Measurements from ENCODE around the gene GSTK1.

Gene GSTK1

GRCh38 chr7:143256932-143257331 is 6.3 kb upstream of the GSTK1 start:
- H3K9me3 ChIP-seq (ENCODE audit: control insufficient read depth, insufficient read depth, low read length) = 0 out of 2 replicates have a peak, but pooled peaks cover 3% of the 10 kb centered on the region
- no peaks in the 10 kb centered on the region for H3K36me3 ChIP-seq (ENCODE audit: control insufficient read depth, low read length)
- TF ChIP-seq EZH2phosphoT487 (IDR thresholded peaks at IDR 0.05; ENCODE audit: borderline replicate concordance, low read length) (no peak), CTCF (IDR thresholded peaks at IDR 0.05; ENCODE audit: low read depth, low read length, poor library complexity, severe bottlenecking) (no peak)
- H4K20me1 ChIP-seq (ENCODE audit: control insufficient read depth, insufficient read depth, low read depth, low read length) = no peaks in the 10 kb centered on the region
- no peak overlapping the region for H3K4me3 ChIP-seq (ENCODE audit: low read length)
- H3K27me3 ChIP-seq (ENCODE audit: control insufficient read depth, low read length) = no peaks in the 10 kb centered on the region
- peaks cover 12% of the 10 kb centered on the region for H3F3A ChIP-seq (ENCODE audit: control insufficient read depth, insufficient read depth)
- no peak overlapping the region for H3K27ac ChIP-seq (ENCODE audit: low read depth, low read length)
- H3K4me1 ChIP-seq (ENCODE audit: control insufficient read depth, low read length) = peaks cover 56% of the 10 kb centered on the region
- no peaks in the 10 kb centered on the region for H3K79me2 ChIP-seq (ENCODE audit: control insufficient read depth, low read length)
- peak overlapping the region; percentile 23 for H3K4me2 ChIP-seq (ENCODE audit: low read length)
- H3K9me2 ChIP-seq (replicated peaks; ENCODE audit: control insufficient read depth, low read length) = no peaks in the 10 kb centered on the region

- no peaks in the 10 kb centered on the region for H3K9me2 ChIP-seq (replicated peaks; ENCODE audit: control insufficient read depth, low read length)
- no peaks in the 10 kb centered on the region for H3K36me3 ChIP-seq (ENCODE audit: control insufficient read depth, low read length)
- H3K4me2 ChIP-seq (ENCODE audit: low read length) = no peak overlapping the region; the same call in 1 of the 2 replicates
- H3K79me2 ChIP-seq (ENCODE audit: control insufficient read depth, low read length) = no peaks in the 10 kb centered on the region
- H3K27ac ChIP-seq (ENCODE audit: low read depth, low read length) = no peak overlapping the region
- no peaks in the 10 kb centered on the region for H4K20me1 ChIP-seq (ENCODE audit: control insufficient read depth, insufficient read depth, low read depth, low read length)
- no peak for TF ChIP-seq EZH2phosphoT487 (IDR thresholded peaks at IDR 0.05; ENCODE audit: borderline replicate concordance, low read length)
- no peak for TF ChIP-seq CTCF (IDR thresholded peaks at IDR 0.05; ENCODE audit: low read depth, low read length, poor library complexity, severe bottlenecking)
- no peak overlapping the region for H3K4me3 ChIP-seq (ENCODE audit: low read length)
- H3K4me1 ChIP-seq (ENCODE audit: control insufficient read depth, low read length) = peaks cover 51% of the 10 kb centered on the region
- peaks cover 12% of the 10 kb centered on the region for H3F3A ChIP-seq (ENCODE audit: control insufficient read depth, insufficient read depth)
- 0 out of 2 replicates have a peak, but pooled peaks cover 3% of the 10 kb centered on the region for H3K9me3 ChIP-seq (ENCODE audit: control insufficient read depth, insufficient read depth, low read length)
- no peaks in the 10 kb centered on the region for H3K27me3 ChIP-seq (ENCODE audit: control insufficient read depth, low read length)
These were observed 5.7 kb upstream of the GSTK1 start for GRCh38 chr7:143257501-143257900.

GRCh38 chr7:143258831-143259230 is 4.4 kb upstream of the GSTK1 start:
- H4K20me1 ChIP-seq (ENCODE audit: control insufficient read depth, insufficient read depth, low read depth, low read length) = no peaks in the 10 kb centered on the region
- no peak for TF ChIP-seq CTCF (IDR thresholded peaks at IDR 0.05; ENCODE audit: low read depth, low read length, poor library complexity, severe bottlenecking)
- peaks cover 55% of the 10 kb centered on the region for H3K4me1 ChIP-seq (ENCODE audit: control insufficient read depth, low read length)
- H3K27me3 ChIP-seq (ENCODE audit: control insufficient read depth, low read length) = no peaks in the 10 kb centered on the region; the same call in 1 of the 2 replicates
- peaks cover 12% of the 10 kb centered on the region for H3F3A ChIP-seq (ENCODE audit: control insufficient read depth, insufficient read depth)
- H3K27ac ChIP-seq (ENCODE audit: low read depth, low read length) = 0 out of 2 replicates have a peak overlapping the region, but pooled peaks have one; percentile 15
- peaks cover 5% of the 10 kb centered on the region; the same call in 1 of the 2 replicates for H3K36me3 ChIP-seq (ENCODE audit: control insufficient read depth, low read length)
- H3K4me3 ChIP-seq (ENCODE audit: low read length) = peak overlapping the region; percentile 33
- no peaks in the 10 kb centered on the region for H3K9me2 ChIP-seq (replicated peaks; ENCODE audit: control insufficient read depth, low read length)
- H3K79me2 ChIP-seq (ENCODE audit: control insufficient read depth, low read length) = peaks cover 5% of the 10 kb centered on the region
- peak overlapping the region; percentile 55 for H3K4me2 ChIP-seq (ENCODE audit: low read length)
- no peaks in the 10 kb centered on the region for H3K9me3 ChIP-seq (ENCODE audit: control insufficient read depth, insufficient read depth, low read length)
